PC-3 (cell line): ENCODE results near the gene MDGA2. TPM values are rescaled to one million over a fixed set of nuclear protein-coding genes. Genes with fewer than 3 reads are reported as not detected.

Experiments used
- ATAC-seq: fragments of 200-7000 bp; cut with Tn5 transposase; 2 replicates; pipeline ENCODE4 v1.9.1; 2020; ENCODE audit warnings: mild to moderate bottlenecking, moderate library complexity
- BruUV-seq: library from RNA; stranded (reverse); fragments of 400-500 nt; replicated peaks from 2 replicates; lab custom pipeline; 2021; lab: Mats Ljungman, UMichigan
- CTCF ChIA-PET: fragments of 300-600 bp; sonication (Branson Sonifier 250); formaldehyde crosslinking; loops from one replicate; lab custom pipeline; 2022; ENCODE audit warnings: antibody characterized with exemption; lab: Charles Lee
- POLR2A ChIA-PET: fragments of 300-600 bp; sonication (Branson Sonifier 250); formaldehyde crosslinking; loops from one replicate; lab custom pipeline; 2022; ENCODE audit warnings: antibody characterized with exemption; ENCODE audit not compliant: unreplicated experiment; lab: Charles Lee
- DNase-seq: peaks from one replicate; pipeline ENCODE4 v3.0.0-alpha.2; 2015
- H2AFZ ChIP-seq: fragments of 300-600 bp; sonication (generic); 2 replicates; pipeline ENCODE4 v1.6.0; 2016; ENCODE audit warnings: antibody characterized with exemption, low read length
- H3F3A ChIP-seq: fragments of 300-600 bp; sonication (generic); one replicate; pipeline ENCODE4 v1.6.0; 2017; ENCODE audit warnings: antibody characterized with exemption, low read length, control low read depth, mild to moderate bottlenecking; ENCODE audit not compliant: unreplicated experiment
- H3K27ac ChIP-seq: fragments of 300-600 bp; sonication (generic); 2 replicates; pipeline ENCODE4 v1.5.1; 2016; ENCODE audit warnings: mild to moderate bottlenecking, low read length
- H3K27me3 ChIP-seq: fragments of 300-600 bp; sonication (generic); 2 replicates; pipeline ENCODE4 v1.6.1; 2016; ENCODE audit warnings: low read length, mixed read lengths
- H3K36me3 ChIP-seq: fragments of 300-600 bp; sonication (generic); 2 replicates; pipeline ENCODE4 v1.6.1; 2016; ENCODE audit warnings: low read depth, mixed run types, low read length, mixed read lengths
- H3K4me1 ChIP-seq: fragments of 300-600 bp; sonication (generic); 2 replicates; pipeline ENCODE4 v1.5.1; 2016; ENCODE audit warnings: low read length; ENCODE audit not compliant: insufficient read depth
- H3K4me2 ChIP-seq: fragments of 300-600 bp; sonication (generic); 2 replicates; pipeline ENCODE4 v1.6.0; 2016; ENCODE audit warnings: low read length
- H3K4me3 ChIP-seq: fragments of 300-600 bp; sonication (generic); 2 replicates; pipeline ENCODE4 v1.5.1; 2016; ENCODE audit warnings: mild to moderate bottlenecking, low read length, mixed read lengths
- H3K79me2 ChIP-seq: fragments of 300-600 bp; sonication (generic); 2 replicates; pipeline ENCODE4 v1.6.1; 2017; ENCODE audit warnings: low read length, mixed read lengths
- H3K9ac ChIP-seq: fragments of 300-600 bp; sonication (generic); 2 replicates; pipeline ENCODE4 v1.6.0; 2016; ENCODE audit warnings: mild to moderate bottlenecking, low read length
- H3K9me2 ChIP-seq: fragments of 300-600 bp; sonication (generic); replicated peaks from 2 replicates; pipeline ENCODE4 v1.6.1; 2016; ENCODE audit warnings: mixed run types, low read length, mixed read lengths
- H3K9me3 ChIP-seq: fragments of 300-600 bp; sonication (generic); 2 replicates; pipeline ENCODE4 v1.6.1; 2016; ENCODE audit warnings: low read length, mixed read lengths
- H4K20me1 ChIP-seq: fragments of 300-600 bp; sonication (generic); 2 replicates; pipeline ENCODE4 v1.6.1; 2016; ENCODE audit warnings: low read length, mixed read lengths
- EZH2 ChIP-seq: fragments of 300-600 bp; sonication (generic); IDR thresholded peaks from one replicate; pipeline ENCODE4 v1.6.1; 2017; ENCODE audit warnings: antibody characterized with exemption, mild to moderate bottlenecking, low read length; ENCODE audit not compliant: unreplicated experiment
- EZH2phosphoT487 ChIP-seq: fragments of 300-600 bp; sonication (generic); IDR thresholded peaks from 2 replicates; pipeline ENCODE4 v1.6.1; 2018; ENCODE audit warnings: mild to moderate bottlenecking, antibody characterized with exemption, low read length, borderline replicate concordance
- intact Hi-C: fragments of 100-400 bp; cut with micrococcal nuclease; formaldehyde crosslinking; loops from 2 replicates; pipeline ENCODE4 v1.9.0; 2023
- total RNA-seq: library from RNA; depleted of rRNA; stranded (reverse); fragments of >200 nt; gene quantifications from 2 replicates; pipeline ENCODE4 v1.2.3, GENCODE V29; 2014
- TF ChIP-seq, protein P1 (sequence below): fragments of 300-600 bp; sonication (generic); conservative IDR thresholded peaks from 2 replicates; pipeline ENCODE4 v1.5.1; 2017; ENCODE audit warnings: antibody characterized with exemption, low read depth, mild to moderate bottlenecking, low read length

The MDGA2 gene
- total RNA-seq, 1 experiment from 2014 or later: 0.04 TPM

DNA sequence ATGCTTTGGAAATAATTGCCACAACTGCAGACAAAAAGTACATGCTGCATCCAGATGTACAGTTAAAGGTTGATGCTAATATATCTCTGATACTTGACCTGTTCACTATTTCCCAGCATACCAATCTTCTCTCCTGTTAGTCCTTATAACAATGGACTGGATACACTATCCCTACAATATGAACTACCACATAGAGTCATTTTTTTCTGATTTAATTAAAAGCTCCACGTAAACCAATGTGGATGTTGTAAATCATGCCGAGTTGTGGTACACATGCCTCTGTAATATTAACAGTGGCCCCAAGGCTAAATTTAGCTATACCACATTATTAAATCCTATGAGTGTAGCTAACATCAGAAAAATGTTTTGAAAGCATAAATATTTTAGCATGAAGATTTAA, 554.8 kb downstream of the MDGA2 start:
- intact Hi-C loops: no loop called here
- no peak overlapping the region for H3K4me2 ChIP-seq
- no peaks in the 10 kb centered on the region for H3K9me2 ChIP-seq
- ATAC-seq (no peak), DNase-seq (no peak)
- H3K4me3 ChIP-seq: no peak overlapping the region
- ChIA-PET CTCF (no interaction called here), POLR2A (no interaction called here)
- TF ChIP-seq EZH2 (no peak), EZH2phosphoT487 (no peak)
- TF ChIP-seq, protein P1, sequence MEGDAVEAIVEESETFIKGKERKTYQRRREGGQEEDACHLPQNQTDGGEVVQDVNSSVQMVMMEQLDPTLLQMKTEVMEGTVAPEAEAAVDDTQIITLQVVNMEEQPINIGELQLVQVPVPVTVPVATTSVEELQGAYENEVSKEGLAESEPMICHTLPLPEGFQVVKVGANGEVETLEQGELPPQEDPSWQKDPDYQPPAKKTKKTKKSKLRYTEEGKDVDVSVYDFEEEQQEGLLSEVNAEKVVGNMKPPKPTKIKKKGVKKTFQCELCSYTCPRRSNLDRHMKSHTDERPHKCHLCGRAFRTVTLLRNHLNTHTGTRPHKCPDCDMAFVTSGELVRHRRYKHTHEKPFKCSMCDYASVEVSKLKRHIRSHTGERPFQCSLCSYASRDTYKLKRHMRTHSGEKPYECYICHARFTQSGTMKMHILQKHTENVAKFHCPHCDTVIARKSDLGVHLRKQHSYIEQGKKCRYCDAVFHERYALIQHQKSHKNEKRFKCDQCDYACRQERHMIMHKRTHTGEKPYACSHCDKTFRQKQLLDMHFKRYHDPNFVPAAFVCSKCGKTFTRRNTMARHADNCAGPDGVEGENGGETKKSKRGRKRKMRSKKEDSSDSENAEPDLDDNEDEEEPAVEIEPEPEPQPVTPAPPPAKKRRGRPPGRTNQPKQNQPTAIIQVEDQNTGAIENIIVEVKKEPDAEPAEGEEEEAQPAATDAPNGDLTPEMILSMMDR: no peak
- no peaks in the 10 kb centered on the region for H3F3A ChIP-seq
- H3K27me3 ChIP-seq: 0 out of 2 replicates have a peak, but pooled peaks cover 4% of the 10 kb centered on the region
- H3K27ac ChIP-seq: no peak overlapping the region
- no peaks in the 10 kb centered on the region for H3K36me3 ChIP-seq
- H3K9ac ChIP-seq: no peak overlapping the region
- H2AFZ ChIP-seq: no peak overlapping the region
- H3K9me3 ChIP-seq: no peaks in the 10 kb centered on the region
- BruUV-seq: no TSS peak
- no peaks in the 10 kb centered on the region for H3K4me1 ChIP-seq
- H4K20me1 ChIP-seq: no peaks in the 10 kb centered on the region
- H3K79me2 ChIP-seq: no peaks in the 10 kb centered on the region

DNA sequence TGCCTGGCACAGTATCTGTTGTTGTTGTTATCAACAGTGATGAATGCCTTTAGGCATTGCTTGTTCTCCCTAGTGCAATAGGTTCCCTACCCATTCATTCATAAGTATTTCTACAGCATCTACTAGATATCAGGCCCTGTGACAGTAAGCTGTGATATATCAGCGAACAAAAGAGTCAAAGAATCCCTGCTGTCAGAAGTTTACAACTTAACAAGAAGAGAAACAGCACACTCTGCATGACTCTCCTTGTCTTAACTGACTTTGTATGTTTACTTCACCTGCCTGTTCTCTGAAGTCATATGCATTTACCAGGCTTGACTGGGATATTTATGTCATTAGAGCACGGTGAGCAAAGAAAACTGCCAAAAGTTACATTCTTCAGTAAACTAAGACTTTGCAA, 571.6 kb downstream of the MDGA2 start:
- ChIA-PET POLR2A (no interaction called here), CTCF (no interaction called here)
- ATAC-seq (no peak), DNase-seq (no peak)
- Histone ChIP-seq H4K20me1 (no peaks in the 10 kb centered on the region), H3K27me3 (peaks cover 14% of the 10 kb centered on the region; the same call in 1 of the 2 replicates), H3K9me2 (no peaks in the 10 kb centered on the region), H3K27ac (no peak overlapping the region), H3K9me3 (no peaks in the 10 kb centered on the region), H3K79me2 (no peaks in the 10 kb centered on the region), H3K36me3 (no peaks in the 10 kb centered on the region), H3K4me3 (no peak overlapping the region), H3K4me2 (no peak overlapping the region), H3K4me1 (no peaks in the 10 kb centered on the region), H2AFZ (no peak overlapping the region), H3K9ac (no peak overlapping the region), H3F3A (no peaks in the 10 kb centered on the region)
- BruUV-seq: no TSS peak
- intact Hi-C loops: no loop called here
- TF ChIP-seq EZH2 (no peak), EZH2phosphoT487 (no peak)
- TF ChIP-seq, protein P1: no peak

DNA sequence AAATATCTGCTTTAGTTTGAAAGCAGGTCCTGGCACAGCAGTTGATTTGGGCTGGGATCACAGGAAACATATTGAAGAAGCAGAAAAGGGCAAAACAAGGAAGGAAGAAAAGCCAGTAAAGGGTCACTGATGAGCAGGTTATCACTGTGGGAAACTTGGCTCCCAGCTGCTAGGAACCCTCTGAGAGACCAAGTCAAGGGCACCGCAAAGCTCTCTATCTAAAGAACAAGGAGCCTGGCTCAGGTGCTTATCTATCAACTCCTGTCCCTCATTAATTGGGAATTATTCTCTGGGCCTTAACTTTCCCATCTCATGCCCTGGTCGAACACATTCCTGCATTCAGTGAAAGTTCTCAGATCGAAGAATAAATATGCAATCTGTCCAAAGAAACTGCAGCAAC, 572.9 kb downstream of the MDGA2 start:
- no peaks in the 10 kb centered on the region for H3K79me2 ChIP-seq
- ChIA-PET POLR2A (no interaction called here), CTCF (no interaction called here)
- no peaks in the 10 kb centered on the region for H3F3A ChIP-seq
- H3K36me3 ChIP-seq: no peaks in the 10 kb centered on the region
- no peak overlapping the region for H2AFZ ChIP-seq
- H3K27ac ChIP-seq: no peak overlapping the region
- no TSS peak for BruUV-seq
- intact Hi-C loops: no loop called here
- no peaks in the 10 kb centered on the region for H3K9me3 ChIP-seq
- no peak for ATAC-seq
- no peaks in the 10 kb centered on the region for H4K20me1 ChIP-seq
- H3K4me2 ChIP-seq: no peak overlapping the region
- peaks cover 12% of the 10 kb centered on the region; the same call in 1 of the 2 replicates for H3K27me3 ChIP-seq
- TF ChIP-seq EZH2 (no peak), EZH2phosphoT487 (no peak)
- TF ChIP-seq, protein P1: no peak
- H3K9ac ChIP-seq: no peak overlapping the region
- no peaks in the 10 kb centered on the region for H3K4me1 ChIP-seq
- no peak overlapping the region for H3K4me3 ChIP-seq
- no peaks in the 10 kb centered on the region for H3K9me2 ChIP-seq
- no peak for DNase-seq
